HG03460 (cell line): ENCODE measurements around the gene USF2.
"Not testable (repeated sequence)": the region's sequence is repeated elsewhere in the genome, so short reads cannot be mapped to it uniquely, and the experiment has no call there.

Source experiments
- ATAC-seq: cut with Tn5 transposase; IDR thresholded peaks from one replicate; pipeline ENCODE4 v1.9.1; 2021; ENCODE audit not compliant: unreplicated experiment

USF2 gene

DNA sequence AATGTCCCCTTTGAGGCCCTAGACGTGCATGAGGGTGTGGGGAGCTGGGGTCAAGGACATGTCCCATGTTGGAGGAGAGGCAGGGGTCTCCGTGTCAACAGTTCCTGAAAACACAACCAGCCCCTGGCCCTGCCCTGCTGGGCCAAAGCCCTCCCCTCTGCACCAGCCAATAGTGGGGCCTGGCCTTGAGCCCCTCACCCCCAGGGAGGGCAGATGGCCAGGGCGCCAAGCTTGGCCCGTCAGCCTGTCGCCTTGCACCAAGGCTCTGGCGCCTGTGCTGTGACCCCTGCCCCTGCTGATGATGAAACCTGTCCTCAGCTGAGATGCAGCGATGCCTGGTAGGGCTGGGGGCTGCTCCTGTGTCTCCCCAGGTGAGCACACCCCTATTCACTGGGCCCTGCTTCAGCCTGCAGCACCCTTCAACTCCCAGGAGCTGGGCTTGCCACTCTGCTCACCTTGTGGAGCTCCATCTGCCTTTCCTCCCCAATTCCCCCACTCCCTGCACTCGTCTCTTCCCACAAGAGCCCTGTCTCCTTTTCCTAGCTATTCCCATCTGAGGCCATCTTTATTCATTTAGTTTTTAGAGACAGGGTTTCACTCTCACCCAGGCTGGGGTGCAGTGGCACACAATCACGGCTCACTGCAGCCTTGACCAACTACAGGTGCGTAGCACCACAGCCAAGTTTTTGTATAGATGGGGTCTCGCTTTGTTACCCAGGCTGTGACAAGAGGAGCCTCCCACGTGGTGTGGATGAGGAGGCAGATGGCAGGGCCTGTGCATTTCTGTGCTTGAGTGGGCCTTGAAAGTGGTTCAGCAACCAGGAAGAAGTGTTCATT, 11.4 kb downstream of the USF2 start:
- ATAC-seq, result no peak

DNA sequence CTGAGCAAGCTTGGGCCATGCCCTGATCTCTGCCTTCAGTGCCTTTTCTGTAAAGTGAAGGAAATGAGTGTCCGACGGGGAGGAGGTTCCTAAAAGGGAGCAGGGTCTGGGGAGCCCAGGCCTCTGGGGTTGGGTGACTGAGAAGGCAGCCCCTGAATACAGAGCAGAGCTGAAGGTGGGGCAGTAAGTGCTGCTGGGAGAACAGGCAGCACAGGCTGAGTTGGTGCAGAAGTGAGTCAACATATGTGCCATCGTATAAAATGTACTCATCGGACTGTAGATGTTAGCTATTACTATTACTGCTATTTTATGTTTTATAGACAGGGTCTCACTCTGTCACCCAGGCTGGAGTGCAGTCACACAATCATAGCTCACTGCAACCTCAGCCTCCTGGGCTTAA, 12.5 kb downstream of the USF2 start:
- no peak for ATAC-seq

DNA sequence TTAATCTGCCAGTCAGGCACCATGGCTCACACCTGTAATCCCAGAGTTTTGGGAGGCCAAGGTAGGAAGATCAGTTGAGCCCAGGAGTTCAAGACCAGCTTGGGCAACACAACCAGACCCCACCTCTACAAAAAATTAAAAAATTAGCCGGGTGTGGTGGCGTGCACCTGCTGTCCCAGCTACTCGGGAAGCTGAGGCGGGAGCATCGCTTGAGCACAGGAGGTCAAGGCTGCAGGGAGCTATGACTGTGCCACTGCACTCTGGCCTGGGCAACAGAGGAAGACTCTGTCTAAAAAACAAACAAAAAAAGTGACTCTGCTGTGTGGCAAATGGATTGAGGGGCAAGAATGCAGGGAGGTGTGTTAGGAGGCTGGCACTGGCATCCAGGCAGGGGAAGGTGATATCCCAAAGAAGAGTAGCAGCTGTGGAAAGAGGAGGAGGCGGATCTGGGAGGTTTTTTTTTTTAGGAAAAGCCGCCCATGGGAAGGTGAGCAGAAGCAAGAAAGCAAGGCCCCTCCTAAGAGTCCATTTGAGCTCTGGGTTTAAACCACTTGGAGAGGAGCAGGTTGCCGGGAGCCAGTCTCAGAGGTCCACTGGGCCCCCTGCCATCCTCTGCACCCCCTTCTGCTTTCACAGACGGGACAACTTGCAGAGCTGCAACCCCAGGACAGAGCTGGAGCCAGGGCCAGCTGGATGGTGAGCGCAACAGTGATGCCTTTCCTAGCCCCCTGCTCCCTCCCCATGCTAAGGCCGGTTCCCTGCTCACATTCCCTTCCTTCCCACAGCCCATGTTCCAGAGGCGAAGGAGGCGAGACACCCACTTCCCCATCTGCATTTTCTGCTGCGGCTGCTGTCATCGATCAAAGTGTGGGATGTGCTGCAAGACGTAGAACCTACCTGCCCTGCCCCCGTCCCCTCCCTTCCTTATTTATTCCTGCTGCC, 15.7 kb downstream of the USF2 start:
- no peak for ATAC-seq

DNA sequence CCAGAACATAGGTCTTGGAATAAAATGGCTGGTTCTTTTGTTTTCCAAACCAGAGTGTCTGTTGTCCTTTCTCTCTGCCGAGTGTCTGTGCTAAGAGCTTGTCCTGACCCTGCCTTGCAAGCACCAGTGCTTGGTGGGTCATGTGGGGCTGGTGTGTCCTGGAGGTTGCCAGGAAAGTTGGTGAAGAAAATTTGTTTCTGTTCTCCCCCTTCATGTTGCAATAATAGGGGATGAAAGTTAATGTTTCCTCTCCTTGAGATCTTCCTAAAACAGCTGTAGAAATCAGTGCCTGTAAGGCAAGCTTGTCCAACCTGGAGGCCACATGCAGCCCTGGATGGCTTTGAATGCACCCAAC, 16.3 kb downstream of the USF2 start:
- ATAC-seq, result no peak

DNA sequence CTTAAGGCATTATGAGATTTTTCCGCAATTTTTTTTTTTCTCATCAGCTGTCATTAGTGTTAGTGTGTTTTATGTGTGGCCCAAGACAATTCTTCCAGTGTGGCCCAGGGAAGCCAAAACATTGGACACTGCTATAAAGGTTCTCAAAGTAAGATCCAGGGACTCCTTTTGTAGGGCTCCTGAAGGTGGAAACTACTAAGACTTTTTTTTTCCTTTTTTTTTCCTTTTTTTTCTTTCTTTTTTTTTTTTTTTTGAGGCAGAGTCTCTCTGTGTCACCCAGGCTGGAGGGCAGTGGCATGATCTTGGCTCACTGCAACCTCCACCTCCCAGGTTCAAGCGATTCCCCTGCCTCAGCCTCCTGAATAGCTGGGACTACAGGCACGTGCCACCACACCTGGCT, 16.7 kb downstream of the USF2 start:
- not testable (repeated sequence) for ATAC-seq

DNA sequence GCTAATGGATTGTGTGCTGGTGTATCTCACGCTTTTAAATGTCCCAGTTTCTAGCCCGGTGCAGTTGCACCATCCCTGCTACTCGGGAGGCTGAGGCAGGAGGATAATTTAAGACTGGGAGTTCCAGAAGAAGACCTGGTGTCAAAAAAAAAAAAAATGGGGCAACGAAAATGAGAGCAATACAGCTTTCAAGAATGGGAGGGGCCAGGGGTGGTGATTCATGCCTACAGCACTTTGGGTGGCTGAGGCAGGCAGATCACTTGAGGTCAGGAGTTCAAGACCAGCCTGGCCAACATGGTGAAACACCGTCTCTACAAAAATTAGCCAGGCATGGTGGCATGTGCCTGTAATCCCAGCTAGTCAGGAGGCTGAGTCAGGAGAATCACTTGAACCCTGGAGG, 17.3 kb downstream of the USF2 start:
- ATAC-seq, result not testable (repeated sequence)

DNA sequence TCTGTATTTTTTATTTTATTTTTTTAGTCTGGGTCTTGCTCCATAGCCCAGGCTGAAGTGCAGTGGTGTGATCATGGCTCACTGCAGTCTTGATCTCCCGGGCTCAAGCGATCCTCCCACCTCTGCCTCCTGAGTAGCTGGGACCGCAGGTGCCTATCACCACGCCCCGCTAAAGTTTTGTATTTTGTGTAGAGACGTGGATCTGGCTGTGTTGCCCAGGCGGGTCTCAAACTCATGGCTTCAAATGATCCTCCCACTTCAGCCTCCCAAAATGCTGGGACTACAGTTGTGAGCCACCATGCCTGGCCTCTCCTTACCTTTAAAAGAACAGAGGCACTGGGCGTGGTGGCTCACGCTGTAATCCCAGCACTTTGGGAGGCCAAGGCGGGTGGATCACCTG, 19.0 kb downstream of the USF2 start:
- no peak for ATAC-seq

DNA sequence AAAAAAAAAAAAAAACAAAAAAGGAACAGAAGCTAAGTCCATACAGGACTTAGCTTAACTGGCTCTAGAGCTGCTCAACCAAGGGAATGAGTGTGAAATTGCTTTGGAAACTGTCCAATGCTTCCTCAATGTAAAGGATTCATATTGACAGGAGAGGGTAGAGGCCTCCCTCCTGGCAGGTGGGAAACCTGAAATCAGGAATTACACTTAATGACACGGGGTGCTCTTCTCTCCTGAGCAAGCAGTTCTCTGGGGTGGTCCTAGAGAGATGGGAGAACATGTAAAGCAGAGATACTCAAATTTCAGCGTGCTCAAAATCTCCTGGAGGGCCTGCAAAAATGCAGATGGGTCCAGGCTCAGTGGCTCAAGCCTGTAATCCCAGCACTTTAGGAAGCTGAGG, 19.6 kb downstream of the USF2 start:
- ATAC-seq, result no peak

DNA sequence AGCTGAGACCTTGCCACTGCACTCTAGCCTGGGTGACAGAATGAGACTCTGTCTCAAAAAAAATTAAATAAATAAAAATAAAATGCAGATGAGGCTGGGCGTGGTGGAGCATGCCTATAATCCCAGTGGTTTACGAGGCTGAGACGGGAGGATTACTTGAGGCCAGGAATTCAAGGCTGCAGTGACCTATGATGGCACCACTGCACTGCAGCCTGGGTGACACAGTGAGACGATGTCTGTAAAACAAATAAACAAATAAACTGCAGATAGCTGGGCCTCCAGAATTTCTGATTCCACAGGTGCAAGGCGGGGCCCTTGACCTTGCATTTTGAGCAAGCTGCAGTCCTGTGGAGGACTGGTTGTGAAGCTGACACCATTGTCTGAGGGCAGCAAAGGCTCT, 20.1 kb downstream of the USF2 start:
- ATAC-seq, result no peak

DNA sequence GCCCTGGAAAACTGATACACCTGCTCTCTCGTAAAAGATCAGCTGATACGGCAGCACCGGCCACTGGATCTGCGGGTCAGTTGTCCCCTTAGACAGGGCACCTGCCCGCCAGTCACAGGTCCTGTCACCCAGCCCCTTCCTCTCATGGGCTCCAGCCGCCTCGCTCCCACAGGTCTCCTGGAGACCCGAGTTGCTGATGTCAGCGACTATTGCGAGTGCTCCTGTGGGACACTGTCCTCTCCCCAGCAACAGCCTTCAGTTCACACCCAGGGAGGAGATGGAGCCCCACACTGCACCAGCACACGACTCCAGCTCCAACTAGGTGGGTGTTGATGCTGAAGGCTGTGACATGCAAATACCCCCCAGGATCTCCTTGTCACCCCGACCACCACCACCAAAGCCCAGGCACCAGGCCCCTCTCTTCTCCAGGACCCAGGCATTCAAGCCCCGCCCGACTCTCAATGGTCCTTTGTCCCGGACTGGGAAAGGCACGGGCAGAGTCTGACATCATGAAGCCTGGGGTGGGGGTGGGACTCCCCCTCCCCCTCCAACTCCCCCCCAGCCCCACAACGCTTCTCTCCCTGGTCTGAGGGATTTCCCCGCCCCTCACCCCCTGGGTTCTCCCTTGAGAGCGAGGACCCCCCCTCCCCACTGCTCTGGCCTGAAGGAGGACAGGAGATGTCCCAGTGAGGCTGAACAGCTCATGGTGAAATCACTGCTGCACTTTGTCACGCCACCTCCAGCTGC, 21.8 kb downstream of the USF2 start:
- ATAC-seq, result no peak

DNA sequence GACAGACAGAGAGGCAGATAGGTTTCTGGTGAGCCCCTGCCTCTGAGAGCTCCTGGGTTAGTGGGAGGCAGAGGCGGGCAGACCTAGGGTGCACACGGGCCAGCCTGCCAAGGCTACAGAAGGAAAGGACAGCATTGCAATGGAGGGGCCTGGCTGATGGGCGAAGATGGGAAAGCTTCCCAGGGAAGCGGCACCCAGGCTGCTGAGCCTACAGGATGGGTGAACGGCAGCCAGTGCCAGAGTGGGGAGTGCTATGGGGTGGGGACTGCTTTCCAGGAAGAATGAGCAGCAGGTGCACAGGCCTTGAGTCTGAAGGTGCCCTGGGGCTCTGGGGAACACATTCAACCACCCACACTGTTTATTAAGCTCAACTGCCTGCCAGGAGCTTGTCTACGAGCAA, 22.5 kb downstream of the USF2 start:
- ATAC-seq, result no peak

DNA sequence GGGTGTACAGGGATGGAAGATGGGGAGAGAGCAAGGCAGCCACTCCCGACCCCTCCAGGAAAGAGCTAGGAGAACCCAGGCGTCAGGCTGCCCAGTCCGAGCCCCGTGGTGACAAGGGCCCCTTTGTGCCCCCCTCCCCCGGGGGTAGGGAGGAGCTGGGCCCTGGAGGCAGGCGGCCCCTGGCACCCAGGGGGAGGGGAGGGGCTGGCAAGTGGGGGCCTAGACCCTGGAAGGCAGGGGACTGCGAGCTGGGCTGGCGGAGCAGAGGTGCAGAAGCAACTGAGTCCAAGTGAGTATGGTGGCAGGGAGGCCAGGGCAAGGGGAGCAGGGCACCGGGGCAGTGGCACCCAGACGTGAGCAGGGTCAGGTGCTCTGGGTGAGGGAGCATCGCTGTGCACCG, 23.2 kb downstream of the USF2 start, which contains the start of gene MAG:
Gene MAG, plus strand, starts transcription at position 246 of the 400 bp plus-strand sequence. CDS start 3,248 bp downstream, outside the sequence.
- no peak for ATAC-seq

DNA sequence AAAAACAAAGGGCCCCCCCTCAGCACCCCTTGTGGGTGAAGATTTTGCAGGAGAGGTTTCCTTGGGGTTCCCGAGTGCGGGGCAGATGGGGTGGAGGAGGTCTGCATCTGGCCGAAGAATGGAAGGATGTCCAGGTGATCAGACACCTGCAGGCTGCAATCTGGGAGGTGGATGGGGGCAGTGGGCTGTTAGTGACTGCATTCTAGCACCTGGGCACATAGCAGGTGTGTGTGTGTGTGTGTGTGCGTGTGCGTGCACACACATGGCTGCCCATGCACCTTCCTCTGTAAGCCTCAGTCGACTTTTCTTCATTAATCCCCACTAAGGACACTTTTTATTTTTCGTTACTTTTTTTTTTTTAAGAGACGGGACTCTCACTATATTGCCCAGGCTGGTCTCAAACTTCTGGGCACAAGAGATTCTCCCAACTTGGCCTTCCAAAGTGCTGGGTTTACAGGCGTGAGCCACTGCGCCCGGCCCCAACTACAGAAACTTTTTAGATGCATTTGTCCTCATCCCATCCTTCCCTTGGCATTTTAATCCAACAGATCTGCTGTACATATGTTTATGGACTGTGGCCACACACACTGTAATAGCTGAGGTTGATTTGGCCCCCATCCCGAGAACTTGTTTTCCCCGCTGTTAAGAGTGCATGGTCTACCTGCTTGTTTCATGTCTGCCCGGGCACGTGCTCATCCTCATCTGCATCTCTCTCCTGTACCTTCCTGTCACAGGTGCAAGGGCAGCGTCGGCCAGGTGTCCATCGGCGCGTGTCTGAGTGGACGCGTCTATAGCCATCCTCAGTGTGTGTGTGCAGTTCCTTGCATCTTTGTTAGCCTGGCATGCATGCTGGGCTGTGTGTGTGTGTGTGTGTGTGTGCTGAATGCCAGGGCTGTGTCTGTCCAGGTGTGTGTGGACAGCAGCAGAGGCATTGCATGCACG, 23.9 kb downstream of the USF2 start:
- no peak for ATAC-seq

DNA sequence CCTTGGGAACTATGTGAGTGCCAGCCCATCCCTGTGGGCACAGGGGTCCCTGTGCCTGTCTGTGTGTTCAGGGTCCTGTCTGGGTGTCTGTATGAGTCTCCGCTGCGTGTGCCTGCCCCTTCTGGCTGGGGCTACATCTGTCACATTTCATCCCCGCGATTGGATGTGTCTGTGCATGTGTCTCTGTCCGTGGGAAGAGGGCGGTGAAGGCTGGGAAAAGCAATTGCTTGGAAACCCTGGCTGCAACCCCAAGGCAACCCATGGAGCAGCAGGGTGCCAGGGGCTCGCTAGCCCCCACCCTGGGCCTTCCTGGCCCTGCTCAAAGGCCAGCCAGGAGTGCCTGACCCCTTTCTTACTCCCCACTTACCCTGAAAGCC, 24.6 kb downstream of the USF2 start:
- ATAC-seq, result no peak

DNA sequence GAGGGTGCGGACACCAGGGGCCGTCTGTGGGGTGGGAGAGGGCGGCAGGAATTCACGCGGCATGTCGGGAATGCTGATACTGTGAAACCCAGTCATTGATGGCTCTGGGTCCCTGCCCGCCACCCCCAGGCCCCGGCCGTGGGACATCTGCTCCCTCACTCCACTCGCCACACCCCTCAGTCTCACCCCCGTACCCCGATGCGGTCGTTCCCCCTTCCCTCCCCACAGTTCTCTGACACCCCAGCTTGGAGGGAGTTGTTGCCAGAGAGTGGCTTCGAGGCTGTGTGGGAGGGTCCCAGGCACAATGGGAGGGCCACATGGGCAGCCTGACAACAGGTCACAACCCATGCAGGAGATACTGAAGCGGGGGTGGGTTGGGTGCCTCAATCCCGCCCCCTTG, 25.0 kb downstream of the USF2 start:
- ATAC-seq, result no peak

DNA sequence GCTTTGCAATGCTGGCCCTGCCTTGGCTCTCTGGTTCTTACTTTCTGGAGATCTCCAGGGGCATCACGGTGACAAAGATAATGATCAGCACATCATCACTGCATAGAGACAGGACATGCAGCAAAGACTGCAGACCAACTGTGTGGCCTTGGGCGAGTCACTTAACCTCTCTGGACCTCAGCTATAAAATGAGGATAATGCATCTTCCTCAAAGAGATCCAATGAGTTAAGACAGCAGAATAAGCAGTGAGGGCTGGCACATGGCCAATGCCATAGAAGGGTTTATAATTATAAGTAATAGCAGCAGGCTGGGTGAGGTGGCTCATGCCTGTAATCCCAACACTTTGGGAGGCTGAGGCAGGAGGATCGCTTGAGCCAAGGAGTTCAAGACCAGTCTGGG, 25.6 kb downstream of the USF2 start:
- no peak for ATAC-seq

DNA sequence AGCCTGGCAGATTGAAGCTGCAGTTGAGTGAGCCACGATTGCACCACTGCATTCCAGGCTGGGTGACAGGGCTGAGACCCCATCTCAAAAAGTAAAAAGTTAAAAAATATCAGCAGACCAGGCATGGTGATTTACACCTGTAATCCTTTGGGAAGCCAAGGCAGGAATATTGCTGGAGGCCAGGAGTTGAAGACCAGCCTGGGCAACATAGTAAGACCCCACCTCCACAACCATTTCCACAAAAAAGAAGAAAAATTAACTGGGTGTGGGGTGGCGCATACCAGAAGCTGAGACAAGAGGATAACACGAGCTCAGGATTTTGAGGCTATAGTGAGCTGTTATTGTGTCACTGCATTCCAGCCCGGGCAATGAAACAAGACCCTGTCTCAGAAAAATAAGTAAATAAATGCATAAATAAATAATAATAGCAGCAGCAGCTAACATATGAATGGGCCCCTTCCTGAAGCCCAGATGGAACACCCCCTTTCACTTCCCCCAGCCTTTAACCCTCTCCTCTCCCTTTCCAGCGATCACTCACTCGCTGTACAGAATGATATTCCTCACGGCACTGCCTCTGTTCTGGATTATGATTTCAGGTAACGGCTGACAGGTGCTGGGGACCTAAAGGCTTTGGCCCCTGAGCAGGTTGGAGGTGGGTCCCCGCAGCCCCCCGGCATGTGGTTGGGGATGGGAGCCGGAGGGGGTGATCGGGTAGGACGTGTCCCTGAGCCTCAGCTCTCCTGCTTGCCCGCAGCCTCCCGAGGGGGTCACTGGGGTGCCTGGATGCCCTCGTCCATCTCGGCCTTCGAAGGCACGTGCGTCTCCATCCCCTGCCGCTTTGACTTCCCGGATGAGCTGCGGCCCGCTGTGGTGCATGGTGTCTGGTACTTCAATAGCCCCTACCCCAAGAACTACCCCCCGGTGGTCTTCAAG, 26.4 kb downstream of the USF2 start:
- no peak for ATAC-seq

DNA sequence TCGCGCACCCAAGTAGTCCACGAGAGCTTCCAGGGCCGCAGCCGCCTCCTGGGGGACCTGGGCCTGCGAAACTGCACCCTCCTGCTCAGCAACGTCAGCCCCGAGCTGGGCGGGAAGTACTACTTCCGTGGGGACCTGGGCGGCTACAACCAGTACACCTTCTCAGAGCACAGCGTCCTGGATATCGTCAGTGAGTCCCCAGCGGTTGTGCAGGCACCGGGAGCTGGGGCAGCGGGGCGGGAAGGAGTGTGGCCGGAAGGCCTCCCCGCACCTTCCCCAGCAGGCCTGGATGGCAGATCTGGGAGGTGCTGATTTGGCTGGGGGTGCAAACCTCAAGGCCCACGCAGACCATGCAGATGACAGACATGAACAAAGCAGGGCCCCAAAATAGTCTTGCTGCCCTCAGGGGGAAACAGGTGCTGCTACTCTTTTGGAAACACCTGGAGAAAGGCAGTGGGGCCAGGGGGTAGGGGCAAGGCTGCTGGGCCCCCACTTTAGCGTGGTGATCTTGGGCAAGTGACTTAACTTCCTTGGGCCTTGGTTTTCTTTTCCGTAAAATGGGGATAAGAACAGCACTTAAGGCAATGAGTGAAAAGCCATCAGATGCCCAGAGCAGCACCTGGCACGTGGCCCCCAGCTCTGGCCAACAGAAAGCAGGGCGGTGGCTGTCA, 27.2 kb downstream of the USF2 start:
- ATAC-seq, result no peak
